Measurements from ENCODE around the gene FOXP2. TPM values are rescaled to one million over a fixed set of nuclear protein-coding genes. Genes with fewer than 3 reads are reported as not detected.
"Not testable (repeated sequence)": the region's sequence is repeated elsewhere in the genome, so short reads cannot be mapped to it uniquely, and the experiment has no call there.

Gene FOXP2
- total RNA-seq, 1 donor from 2014 or later: 13.9 TPM

DNA sequence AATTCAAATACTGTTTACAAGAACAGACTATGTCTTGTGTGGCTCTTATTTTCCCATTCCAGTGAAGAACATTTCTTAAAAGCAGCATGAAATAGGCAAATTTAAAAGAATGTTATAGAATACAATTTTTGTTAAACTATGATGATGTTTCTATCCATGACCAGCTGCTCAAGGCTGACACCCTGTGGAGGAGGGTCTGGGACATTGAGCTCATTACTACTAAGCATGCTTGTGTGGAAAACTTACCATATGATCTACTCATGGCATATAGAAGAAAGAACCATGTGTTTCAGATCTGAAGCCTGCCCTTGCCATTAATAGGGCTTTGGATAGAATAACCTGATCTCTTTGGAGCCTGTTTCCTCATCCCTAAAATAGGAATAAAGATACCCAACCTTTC lies 125.0 kb downstream of the FOXP2 start:
- H3K27ac Mint-ChIP-seq: no peak overlapping the region

DNA sequence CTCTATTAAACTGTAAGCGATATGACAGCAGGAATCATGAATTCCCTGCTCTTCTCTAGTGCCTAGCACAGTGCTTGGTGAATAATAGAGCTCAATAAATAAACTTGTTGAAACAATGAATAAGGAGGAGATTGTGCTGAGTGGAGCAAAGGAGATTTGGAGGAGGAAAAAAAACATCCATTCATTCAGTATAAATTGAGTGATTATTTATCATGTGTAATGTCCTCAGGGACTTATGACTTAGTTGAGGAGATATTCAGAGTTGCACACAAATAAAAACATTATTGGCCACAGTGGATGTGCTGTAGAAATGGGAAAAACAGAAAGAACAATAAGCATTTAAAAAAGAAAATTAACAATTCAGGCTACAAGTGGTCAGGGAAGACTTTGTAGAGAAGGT lies 125.7 kb downstream of the FOXP2 start:
- TF ChIP-seq, protein P1, sequence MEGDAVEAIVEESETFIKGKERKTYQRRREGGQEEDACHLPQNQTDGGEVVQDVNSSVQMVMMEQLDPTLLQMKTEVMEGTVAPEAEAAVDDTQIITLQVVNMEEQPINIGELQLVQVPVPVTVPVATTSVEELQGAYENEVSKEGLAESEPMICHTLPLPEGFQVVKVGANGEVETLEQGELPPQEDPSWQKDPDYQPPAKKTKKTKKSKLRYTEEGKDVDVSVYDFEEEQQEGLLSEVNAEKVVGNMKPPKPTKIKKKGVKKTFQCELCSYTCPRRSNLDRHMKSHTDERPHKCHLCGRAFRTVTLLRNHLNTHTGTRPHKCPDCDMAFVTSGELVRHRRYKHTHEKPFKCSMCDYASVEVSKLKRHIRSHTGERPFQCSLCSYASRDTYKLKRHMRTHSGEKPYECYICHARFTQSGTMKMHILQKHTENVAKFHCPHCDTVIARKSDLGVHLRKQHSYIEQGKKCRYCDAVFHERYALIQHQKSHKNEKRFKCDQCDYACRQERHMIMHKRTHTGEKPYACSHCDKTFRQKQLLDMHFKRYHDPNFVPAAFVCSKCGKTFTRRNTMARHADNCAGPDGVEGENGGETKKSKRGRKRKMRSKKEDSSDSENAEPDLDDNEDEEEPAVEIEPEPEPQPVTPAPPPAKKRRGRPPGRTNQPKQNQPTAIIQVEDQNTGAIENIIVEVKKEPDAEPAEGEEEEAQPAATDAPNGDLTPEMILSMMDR (IDR thresholded peaks at IDR 0.05; ENCODE audit: unreplicated experiment): no peak
- Mint-ChIP-seq H3K4me3 (no peak overlapping the region), H3K9me3 (no peaks in the 10 kb centered on the region), H3K36me3 (no peaks in the 10 kb centered on the region), H3K27ac (no peak overlapping the region), H3K27me3 (ENCODE audit: low read depth) (no peaks in the 10 kb centered on the region), H3K4me1 (peaks cover 16% of the 10 kb centered on the region)
- no peak for DNase-seq (ENCODE audit: low spot score in 2 of 2, unreplicated experiment in 2 of 2)

More for the DNA sequence above, 125.0 kb downstream of the FOXP2 start:
- no peak overlapping the region for H3K4me3 Mint-ChIP-seq
- H3K36me3 Mint-ChIP-seq: no peaks in the 10 kb centered on the region
- H3K9me3 Mint-ChIP-seq: no peaks in the 10 kb centered on the region
- H3K4me1 Mint-ChIP-seq: peaks cover 16% of the 10 kb centered on the region
- no peak for DNase-seq (ENCODE audit: low spot score in 2 of 2, unreplicated experiment in 2 of 2)
- TF ChIP-seq, protein P1 (IDR thresholded peaks at IDR 0.05; ENCODE audit: unreplicated experiment): no peak
- H3K27me3 Mint-ChIP-seq (ENCODE audit: low read depth): no peaks in the 10 kb centered on the region

DNA sequence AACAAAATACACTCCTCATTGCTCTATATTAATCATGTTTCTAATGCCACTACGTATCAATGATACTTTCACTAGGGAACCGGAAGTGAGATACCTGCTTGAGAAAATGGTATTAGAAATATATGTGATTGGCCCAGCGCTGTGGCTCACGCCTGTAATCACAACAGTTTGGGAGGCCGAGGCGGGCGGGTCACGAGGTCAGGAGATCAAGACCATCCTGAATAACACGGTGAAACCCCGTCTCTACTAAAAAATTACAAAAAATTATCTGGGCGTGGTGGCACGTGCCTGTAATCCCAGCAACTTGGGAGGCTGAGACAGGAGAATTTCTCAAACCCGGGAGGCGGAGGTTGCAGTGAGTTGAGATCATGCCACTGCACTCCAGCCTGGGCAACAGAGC lies 132.7 kb downstream of the FOXP2 start:
- not testable (repeated sequence) for H3K9me3 Mint-ChIP-seq; H3K27me3 Mint-ChIP-seq (ENCODE audit: low read depth); H3K36me3 Mint-ChIP-seq; H3K4me1 Mint-ChIP-seq; DNase-seq (ENCODE audit: low spot score in 2 of 2, unreplicated experiment in 2 of 2); H3K27ac Mint-ChIP-seq; H3K4me3 Mint-ChIP-seq

DNA sequence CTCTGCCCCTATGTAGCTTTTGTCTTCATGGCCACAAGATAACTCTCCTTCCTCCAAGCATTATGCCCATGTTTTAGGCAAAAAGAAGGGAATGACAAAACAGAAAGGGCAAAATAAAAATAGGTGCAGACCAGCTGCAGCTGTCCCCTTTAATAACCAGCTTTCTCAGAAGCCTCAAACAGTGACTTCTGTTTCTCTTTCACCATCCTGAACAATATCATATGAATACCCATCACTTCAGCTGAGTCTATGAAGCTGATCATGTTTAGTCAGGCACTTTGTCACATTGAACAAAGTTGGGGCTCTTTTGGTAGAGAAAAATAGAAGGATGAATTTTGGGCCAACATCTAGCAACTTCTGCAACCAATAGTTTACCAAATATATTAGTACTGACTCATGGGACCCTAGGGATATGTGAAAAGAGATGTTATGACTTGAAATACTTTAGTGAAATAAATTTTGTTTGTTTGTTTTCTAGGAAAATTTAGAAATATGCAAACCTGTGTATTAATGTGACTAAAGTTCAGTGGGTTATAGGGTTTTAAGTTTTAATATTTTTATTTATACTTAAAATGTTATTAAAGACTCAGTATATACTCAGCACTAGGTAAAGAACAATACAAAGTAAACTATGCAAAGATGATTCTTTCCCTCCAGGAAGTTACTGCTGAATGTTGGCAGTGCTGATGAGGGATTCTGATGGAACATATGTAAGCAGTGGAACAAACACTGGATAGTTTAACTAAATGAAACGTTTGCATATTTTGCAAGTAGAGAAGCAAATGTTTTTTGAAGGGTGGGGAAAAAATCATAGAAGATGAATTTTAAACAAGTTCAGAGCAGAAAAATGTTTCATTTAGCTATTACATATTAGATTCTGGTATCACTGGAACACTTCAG lies 133.7 kb downstream of the FOXP2 start:
- peaks cover 3% of the 10 kb centered on the region for H3K36me3 Mint-ChIP-seq

DNA sequence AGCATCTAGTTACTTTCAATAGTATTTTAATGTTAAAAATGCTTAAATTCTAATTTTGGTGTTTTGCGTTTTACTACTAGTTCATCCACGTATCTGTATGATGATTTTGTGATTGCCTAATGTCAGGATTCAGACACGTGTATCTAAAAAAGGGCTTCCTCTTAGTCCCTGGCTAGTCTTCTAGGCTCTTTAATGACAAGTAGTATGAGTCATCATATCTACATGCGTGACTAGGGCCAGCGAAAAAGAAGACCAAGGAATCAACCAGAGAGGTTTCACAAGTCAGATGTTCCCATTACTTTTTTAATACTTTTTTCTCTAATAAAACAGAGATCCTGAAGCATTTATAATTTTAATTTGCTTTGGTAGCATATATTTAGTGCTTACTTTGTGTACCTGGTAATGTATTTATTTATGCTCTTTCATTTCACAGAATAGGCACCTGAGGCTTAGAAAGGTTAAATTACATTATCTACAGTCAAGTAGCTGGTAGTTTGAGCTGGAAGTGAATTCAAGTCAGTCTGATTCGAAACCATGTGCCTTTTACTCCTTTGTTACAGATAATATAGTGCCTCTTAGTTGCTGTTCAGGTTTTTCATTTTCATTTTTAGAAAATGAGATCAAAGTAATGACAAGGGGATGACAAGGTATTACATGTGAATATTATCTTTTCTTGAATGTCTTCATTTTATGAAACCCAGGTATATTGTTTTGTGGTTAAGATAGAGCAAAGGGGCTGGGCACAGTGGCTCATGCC lies 140.3 kb downstream of the FOXP2 start:
- Mint-ChIP-seq H3K36me3 (peaks cover 3% of the 10 kb centered on the region), H3K4me1 (peaks cover 2% of the 10 kb centered on the region), H3K27ac (no peak overlapping the region), H3K9me3 (peaks cover 3% of the 10 kb centered on the region), H3K4me3 (no peak overlapping the region), H3K27me3 (ENCODE audit: low read depth) (no peaks in the 10 kb centered on the region)
- TF ChIP-seq, protein P1 (IDR thresholded peaks at IDR 0.05; ENCODE audit: unreplicated experiment): no peak
- DNase-seq (ENCODE audit: low spot score in 2 of 2, unreplicated experiment in 2 of 2): no peak

More for the DNA sequence above, 133.7 kb downstream of the FOXP2 start:
- DNase-seq (ENCODE audit: low spot score in 2 of 2, unreplicated experiment in 2 of 2): no peak
- no peak overlapping the region for H3K27ac Mint-ChIP-seq
- TF ChIP-seq, protein P1 (IDR thresholded peaks at IDR 0.05; ENCODE audit: unreplicated experiment): no peak
- H3K27me3 Mint-ChIP-seq (ENCODE audit: low read depth): peaks cover 2% of the 10 kb centered on the region
- H3K4me3 Mint-ChIP-seq: no peak overlapping the region
- H3K4me1 Mint-ChIP-seq: peaks cover 2% of the 10 kb centered on the region
- peaks cover 3% of the 10 kb centered on the region for H3K9me3 Mint-ChIP-seq

DNA sequence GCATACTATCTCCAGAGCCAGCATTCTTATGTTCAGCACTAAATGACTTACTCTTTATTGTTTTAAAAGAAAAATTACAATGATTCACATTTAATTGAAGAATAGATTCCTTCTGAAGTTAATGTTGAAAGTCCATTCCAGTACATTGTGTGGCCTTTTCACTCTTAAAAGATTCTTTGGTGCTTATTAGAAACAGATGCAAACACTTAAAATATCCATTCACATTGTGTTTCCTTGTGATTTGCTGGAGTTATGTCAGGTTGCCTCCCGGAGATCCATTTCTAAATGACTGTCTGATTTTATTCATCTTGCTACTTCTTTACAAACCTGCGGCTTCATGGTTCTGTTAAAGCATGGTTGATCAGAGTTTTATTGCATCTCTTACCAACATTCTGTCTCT lies 152.8 kb downstream of the FOXP2 start:
- peaks cover 4% of the 10 kb centered on the region for H3K4me1 Mint-ChIP-seq
- peaks cover 2% of the 10 kb centered on the region for H3K36me3 Mint-ChIP-seq
- H3K27ac Mint-ChIP-seq: no peak overlapping the region
- no peak overlapping the region for H3K4me3 Mint-ChIP-seq
- H3K27me3 Mint-ChIP-seq (ENCODE audit: low read depth): no peaks in the 10 kb centered on the region
- H3K9me3 Mint-ChIP-seq: peaks cover 8% of the 10 kb centered on the region
- TF ChIP-seq, protein P1 (IDR thresholded peaks at IDR 0.05; ENCODE audit: unreplicated experiment): no peak
- no peak for DNase-seq (ENCODE audit: low spot score in 2 of 2, unreplicated experiment in 2 of 2)
